GM21619 (cell line): Measurements from ENCODE around the gene MLN.

Experiments used
- ATAC-seq: cut with Tn5 transposase; IDR thresholded peaks from one replicate; pipeline ENCODE4 v1.9.1; 2021; ENCODE audit not compliant: unreplicated experiment

Gene MLN

DNA sequence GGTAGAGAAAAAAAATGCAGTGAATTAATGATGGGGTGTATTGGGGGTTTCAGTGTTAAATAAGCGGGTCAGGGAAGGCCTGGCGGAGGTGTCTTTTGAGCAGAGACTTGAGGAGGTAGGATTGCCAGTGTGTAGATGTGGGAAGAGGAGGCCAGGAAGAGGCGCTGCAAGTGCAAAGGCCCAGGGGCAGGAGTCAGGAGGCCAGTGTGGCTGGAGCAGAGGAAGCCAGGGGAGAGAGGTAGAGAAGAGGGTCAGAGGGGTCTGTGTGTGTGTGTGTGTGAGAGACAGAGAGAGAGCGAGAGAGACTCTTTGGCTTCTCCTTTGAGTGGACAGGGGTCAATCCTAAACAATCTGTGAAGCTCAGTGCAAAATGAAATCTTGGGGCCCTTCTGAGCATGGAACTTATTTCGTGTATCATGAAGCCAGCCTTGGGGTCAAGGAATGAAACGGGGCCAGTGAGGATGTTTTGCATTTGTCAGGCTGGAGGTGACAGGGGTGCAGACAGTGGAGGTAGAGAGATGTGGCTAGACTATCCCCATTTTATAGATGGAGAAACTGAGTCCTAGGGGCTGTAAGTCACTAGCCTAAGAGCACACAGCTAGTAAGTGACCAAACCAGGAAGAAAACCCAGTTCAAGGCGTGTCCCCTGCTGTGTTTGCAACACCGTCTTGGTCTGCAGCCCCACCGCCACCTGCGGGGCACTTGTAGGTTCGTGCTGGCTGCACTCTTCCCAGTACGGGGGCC is 47.4 kb downstream of the MLN start:
- no peak for ATAC-seq

DNA sequence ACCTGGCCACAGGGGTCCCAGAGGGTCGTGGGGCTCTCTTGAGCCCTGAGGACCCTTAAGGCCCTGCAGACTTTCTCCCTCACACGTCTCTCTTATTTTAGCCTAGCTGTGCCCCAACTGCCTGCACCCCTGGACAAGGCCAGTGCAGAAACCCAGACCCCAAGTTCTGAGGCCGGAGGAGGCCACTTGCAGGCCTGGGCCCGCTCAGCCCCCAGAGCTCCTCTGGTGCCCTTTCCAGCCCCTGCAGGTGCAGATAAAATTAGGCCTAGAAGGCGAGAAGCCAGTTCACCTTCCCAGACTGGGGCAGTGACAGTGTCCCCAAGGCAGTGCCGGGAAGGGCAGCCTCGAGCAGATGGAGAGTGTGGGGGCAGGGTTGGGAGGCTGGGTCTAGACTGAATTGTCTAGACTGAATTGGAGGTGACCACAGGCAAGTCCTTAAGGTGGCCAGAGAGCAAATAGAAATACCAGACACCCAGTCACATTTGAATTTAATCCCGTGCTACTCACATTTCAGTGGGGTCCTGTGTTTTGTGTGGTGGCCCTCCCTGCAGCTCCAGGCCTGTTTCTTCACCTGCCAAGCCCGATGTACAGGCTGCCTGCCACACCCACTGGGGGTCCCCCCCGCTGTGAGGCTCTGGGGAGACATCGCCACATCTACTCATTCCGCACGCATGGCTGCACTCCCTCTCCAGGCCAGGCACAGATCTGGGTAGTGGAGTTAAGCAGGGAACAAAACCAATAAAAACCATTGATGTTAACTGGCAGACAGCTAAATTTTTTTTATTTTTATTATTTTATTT is 48.5 kb downstream of the MLN start:
- no peak for ATAC-seq

- no peak for ATAC-seq
Observed at GRCh38 chr6:33754222-33754621, 49.6 kb downstream of the MLN start.

DNA sequence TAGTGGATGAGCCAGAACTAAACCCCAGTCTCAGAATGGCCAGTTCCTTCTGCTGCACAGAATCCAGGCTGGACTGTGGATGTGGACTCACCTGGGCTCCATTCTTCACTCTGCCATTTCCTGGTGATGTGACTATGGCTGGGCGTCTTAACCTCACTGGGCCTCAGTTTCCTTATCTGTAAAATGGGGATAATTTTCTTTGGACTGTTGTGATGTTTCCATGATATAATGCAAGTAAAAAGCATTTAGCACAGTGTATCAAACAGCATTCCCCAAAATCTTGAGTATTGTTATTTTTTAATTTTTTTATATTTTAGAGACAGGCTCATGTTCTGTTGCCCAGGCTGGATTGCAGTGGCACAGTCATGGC is 51.2 kb downstream of the MLN start:
- no peak for ATAC-seq

DNA sequence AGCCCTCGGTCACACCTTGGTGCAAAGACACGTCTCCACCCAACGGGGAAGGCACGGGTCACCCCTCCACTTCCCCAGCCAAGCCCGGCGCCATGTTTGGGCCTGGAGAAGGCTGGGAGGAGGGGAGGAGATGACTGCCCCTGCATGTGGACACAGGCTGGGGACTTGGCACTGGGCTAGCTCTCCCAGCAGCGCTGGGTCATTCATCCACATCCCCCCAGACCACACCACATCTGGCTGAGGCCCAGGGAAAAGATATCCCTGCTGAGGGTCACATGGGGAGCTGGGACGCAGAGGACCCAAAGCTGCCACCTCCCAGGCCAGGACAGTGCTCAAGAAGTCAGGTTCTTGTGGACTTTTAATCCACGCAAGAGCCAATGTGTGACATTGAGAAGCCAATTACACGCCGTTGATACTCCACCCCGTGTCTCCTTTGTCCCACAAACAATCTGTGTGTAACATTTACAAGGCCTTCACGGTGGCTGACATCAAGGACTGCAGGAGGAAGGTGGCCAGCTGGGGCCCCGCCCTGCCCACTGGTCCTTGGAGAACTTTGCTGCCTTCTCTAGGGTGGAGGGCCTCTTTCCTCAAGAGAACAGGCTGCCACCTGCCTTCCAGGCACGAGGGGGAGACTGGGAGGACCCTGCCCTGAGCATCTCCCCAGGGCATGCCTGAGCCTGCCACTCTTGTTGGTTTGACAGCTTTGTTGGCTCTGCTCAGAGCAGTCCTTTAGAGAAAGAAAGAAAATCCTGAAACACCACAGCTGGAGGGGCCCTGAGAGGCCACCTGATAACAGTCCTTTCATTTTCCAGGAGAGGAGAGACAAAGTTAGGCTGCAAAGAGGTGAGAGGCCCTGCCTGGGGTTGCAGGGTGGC is 51.8 kb downstream of the MLN start:
- no peak for ATAC-seq

DNA sequence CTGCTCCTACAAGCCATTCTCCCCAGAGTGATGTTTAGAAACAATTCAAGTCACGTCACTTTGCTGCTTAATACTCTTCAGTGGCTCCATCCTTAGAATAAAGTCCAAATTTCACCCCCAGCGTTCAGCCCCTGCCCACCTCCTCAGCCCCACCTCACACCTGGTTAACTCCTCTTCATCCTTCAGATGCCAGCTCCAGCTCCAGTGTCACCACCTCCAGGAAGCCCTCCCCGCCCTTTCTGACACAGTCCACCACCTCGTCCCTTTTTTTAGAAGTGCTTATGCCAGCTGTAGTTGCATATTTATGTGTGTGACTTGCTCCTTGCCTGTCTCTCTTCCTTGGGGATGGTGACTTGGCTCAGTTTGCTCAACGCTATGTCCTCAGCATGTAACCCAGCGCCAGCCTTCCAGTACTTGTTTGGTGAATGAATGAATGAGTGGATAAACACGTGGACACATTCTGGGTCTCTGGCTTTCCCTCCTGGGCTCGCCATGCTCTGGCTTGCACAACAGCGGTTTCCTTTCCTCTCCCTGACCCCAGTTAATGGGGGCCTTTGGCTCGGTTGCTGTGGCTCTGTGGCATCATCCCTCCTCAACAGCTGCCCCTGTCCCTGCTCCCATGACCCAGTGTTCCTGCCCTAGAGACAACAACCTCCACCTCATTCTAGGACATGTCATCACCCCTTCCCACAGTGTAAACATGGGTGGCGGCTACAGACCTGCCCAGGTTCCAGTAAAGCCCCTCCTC is 53.4 kb downstream of the MLN start:
- no peak for ATAC-seq

DNA sequence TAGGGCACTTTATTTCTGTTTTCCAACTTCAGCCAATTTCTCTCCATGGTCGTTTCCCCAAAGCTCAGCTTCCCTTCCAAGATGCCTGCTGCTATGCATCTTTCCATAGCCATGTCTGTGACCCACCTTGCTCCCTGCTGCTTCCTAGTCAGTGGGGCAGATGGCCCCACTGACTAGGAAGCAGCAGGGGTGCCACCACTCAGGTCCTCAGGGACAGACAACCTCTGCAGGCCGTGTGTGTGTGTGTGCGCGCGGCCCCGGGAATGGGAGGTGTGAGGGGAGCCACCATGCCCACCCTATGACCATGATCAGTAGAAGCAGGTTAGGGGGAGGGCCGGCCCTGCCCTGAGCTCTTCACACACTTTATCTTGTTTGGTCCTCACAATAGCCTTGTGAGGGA is 54.4 kb downstream of the MLN start:
- no peak for ATAC-seq

DNA sequence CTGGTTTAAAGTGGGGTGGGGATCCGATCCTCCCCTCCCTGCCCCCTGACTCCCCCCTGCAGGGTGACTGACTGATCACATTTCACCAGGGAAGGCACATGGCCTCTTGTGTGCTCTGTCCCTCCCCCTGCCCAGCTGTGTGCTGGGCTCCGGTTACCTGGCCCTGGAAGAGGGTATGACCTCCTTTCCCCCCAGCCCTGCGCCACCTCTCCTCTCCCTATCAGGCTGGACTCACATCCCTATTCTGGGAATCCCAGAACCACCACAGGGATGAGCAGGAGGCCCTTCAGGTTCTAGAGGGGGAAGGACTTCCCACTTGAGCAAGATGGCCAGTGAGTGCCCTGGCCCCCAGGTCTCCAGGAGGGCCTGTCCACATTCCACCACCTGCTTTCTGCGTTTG is 55.0 kb downstream of the MLN start:
- ATAC-seq, result no peak

- no peak for ATAC-seq
Observed at GRCh38 chr6:33747823-33748222, 56.0 kb downstream of the MLN start.

DNA sequence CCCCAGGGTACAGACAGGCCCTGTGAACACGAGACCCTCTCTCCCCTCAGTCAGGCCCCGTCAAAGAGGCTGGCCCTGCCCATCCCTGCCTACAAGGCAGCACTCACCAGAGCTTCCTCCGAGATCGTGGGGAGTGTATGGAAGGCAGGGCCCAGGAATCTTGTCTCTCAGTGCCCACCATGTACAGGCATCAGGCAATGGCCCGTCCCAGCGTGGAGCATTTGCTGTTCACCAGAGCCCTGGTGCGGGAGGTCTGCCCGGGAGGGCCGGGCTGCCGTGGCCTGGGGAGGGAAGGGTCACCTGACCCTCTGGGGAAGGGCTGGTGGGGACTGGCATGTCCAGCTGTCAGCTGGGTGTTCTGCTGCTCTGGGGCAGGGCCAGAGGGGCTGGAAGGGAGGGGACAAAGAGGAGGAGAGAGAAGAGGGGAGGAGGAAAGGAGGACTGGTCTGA is 57.1 kb downstream of the MLN start, which contains the start of gene IP6K3:
Gene IP6K3, minus strand, starts transcription at position 255 of the 450 bp plus-strand sequence. CDS start 11,429 bp downstream, outside the sequence.
- ATAC-seq, result no peak

GRCh38 chr6:33746036-33746600 is 57.7 kb downstream of the MLN start:
- no peak for ATAC-seq

- no peak for ATAC-seq
Observed at GRCh38 chr6:33745548-33745947, 58.3 kb downstream of the MLN start.

DNA sequence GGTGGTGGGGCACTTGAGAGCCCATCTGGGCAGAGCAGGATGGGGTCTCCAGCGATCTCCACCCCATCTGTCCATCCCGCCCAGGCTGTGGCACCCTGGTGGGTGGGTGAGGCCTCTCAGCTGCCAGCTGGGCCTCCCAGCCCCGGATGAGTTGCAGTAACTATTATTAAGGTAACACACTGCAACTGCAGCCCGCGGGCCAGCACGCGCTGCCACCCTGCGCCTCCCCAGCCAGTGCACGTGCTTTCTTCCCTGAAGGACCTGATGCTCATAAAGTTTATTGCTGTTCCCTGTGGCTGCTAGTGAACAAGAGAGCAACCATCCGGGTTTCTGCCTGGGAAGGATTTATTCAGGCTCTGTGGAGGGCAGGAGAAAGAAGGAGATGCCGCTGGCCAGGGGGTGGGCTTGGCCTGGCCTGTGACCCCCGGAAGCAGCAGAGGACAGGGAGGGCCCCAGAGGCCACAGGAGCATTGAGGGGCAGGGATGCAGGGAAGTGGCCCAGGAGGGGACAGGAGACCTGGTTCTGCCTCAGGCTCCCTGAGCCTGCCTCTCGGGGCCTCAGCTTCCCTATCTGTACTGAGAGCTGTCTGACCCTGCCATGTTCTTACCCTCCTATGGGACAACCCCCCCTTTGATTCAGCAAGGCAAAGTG is 58.8 kb downstream of the MLN start:
- ATAC-seq, result no peak
